GM19240 (cell line): ENCODE results near the gene MYL12A.
"Not testable (repeated sequence)": the region's sequence is repeated elsewhere in the genome, so short reads cannot be mapped to it uniquely, and the experiment has no call there.

Experiments used
- DNase-seq: peaks from one replicate; pipeline ENCODE4 v3.0.0; 2011; ENCODE audit warnings: low spot score; ENCODE audit not compliant: insufficient read length

The MYL12A gene

DNA sequence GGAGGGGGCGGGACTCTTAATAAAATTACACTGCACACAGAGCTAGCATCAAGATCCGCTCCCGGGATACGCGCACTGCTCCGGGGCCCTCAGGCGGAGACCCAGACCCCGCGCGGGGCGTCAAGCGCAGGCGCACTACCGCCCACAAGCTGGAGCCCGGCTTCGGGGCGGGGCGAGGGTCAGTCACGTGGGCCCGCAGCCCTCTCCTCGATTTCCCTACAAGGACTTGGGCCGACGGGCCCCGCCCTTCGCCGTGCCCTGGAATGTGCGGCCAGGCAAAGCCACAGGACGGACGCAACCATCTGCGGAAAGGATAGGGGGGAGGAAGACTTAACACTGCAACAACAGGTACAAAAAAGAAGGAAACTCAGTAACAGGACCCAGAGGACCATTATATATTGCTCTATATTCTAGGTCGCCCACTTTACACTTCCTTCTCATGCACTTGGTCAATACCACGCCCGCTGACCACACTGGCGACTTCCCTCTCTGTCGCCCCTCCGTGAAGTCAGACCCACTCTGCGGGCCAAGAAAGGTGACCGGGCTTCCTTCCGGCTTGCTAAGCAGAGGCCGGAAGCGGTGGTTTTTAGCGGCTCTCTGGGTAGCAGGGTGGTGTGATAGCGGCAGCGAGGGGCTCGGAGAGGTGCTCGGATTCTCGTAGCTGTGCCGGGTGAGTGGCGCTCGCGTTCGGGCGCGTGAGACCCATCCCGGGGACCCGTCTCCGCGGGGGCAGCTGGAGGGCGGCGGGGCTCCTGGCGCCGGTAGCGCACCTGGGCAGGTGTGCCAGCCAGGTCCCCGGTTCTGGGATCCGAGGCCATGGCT lies at the start of gene MYL12A:
Gene MYL12A, plus strand, starts transcription at position 562 of the 822 bp plus-strand sequence. CDS start 5,447 bp downstream, outside the sequence.
- peak; percentile 72 for DNase-seq

DNA sequence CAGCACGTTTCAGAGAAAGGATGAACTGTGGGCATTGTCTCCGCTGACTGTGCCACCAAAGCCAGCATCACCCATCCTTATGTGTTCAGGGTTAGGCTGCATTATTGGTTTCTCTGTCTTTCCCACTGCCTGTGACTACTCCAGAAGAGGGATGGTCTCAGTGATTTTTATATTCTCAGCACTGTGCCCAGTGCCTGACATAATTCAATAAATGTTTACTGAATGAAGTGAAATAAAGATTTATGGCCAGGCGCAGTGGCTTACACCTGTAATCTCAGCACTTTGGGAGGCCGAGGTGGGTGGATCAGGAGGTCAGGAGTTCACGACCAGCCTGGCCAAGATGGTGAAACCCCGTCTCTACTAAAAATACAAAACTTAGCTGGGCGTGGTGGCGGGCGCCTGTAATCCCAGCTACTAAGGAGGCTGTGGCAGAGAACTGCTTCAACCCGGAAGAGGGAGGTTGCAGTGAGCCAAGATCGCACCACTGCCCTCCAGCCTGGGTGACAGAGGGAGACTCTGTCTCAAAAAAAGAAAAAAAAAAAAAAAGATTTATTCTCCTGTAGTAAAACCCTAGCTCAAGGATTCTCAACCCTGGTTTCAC lies 49.2 kb upstream of the MYL12A start:
- DNase-seq = not testable (repeated sequence)

DNA sequence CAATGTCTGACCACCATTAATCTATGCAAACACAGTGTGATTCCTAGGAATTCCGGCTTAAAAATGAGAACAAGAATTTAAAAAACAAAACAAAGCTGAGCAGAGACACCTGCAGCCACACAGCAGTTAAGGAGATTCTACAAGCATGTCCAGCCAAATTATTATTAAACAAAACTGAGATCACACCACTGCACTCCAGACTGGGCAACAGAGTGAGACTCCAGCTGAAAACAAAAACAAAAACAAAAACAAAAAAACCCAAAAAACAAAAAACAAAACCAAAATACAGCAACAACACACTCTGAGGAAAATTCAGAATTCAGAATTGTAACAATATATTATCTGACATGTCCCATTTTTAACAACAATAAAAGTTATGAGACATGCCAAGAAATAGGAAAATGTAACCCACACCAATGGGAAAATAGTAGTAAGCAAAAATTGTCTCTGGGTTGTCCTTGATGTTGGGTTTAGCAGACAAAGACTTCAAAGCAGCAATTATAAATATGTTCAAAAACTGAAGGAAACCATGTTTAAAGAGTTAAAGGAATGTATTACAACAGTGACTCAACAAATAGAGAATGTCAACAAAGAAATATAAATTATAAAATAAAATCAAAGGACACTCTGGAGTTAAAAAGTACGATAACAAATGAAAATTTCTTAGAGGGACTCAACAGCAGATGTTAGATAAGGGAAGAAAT lies 47.5 kb upstream of the MYL12A start:
- no peak for DNase-seq

DNA sequence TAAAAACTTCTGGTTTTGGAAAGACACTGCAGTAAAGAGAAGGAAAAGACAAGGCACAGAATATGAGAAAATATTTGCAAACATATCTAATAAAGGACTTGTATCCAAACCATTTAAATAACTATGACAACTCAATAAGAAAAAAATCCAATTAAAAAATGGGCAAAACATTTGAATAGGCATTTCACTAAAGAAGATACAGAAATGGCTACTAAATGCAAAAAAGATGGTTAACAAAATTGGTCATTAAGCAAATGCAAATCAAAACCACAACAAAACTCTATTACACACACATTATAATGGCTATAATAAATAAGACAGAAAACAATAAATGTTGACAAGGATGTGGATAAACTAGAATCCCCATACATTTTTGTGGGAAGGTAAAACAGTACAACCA lies 42.4 kb upstream of the MYL12A start:
- DNase-seq = no peak

DNA sequence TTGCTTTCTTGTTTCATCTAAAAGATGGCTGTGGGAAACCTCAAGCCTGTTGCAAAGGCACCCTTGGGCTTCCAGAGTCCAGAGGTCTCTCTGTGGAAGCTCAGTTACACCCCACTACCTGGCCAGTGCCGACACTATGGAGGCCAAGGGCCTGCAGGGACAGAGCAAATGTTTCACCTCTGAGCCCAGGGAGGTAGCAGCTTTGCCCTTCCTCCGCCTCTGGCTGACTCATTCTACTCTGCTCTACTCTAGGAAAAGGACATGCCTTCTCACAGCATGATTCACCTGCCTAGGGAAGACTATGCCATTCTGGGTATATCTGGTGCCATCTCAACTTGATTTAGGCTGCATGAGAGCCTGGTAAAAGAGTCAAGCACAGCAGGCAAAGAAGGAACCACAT lies 40.0 kb upstream of the MYL12A start:
- no peak for DNase-seq

DNA sequence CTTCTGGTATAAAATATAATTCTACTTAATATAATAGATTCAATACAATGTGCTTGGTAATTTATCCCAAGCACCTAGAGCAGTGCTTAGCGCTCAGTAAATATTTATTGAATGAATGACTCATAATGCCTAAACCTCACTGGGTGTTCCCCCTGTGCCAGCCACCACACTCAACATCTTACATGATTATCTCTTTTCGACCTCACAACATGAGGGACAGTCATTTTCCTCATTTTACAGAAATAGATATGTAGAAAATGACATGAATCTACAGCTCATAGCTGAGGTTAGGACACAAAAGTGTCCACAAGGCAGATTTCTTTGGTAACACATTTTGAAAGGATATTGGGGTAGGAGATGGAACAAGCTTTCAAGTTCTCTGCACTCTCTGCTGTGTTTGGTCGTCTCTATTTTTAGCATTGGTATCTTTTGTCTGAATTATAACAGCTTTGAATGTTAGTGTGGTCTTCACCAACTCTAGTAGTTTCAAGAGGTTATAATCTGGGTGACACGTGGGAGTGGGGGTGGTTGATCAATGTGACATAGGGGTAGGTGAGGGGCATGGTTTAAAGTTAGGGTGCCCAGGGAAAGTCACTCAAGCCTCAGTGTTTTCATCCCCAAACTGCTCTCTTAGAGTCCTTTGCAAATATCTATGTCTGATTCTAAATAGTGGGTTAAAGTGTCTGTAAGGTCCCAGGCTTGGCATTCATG lies 37.6 kb upstream of the MYL12A start:
- DNase-seq = no peak

DNA sequence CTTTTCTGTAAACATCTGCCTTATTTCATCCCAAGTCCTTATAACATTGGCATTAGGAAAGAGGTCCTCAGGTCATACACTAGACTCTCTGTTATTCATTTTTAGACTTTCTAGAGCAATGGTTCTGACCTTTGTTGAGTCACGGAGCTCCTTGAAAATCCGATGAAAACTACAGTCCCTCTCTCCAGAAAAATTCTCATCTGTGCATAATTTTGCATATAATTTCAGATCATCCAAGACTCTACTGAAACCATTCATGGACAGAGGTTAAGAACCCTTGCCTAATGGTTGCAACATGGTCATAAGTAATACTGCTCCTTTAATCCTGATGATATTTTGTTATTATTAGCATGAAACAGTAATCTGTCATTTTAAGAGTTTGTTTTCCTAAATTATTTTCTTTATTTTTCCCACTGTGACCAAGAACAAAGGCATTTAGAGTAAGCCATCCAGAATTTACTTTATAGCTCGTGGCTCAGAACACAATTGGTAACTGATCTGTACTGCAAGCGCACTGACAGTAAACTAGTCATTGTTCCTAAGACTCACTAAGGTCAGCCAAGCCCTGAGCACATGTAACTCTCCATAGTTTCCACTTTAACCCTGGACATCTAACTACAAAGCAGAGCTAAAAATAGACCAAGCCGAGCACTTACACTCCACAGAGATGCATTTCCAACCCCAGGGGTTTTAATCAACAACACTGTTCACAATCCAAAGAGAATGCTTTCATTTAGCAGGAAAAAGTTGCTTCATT lies 36.2 kb upstream of the MYL12A start:
- DNase-seq = no peak

DNA sequence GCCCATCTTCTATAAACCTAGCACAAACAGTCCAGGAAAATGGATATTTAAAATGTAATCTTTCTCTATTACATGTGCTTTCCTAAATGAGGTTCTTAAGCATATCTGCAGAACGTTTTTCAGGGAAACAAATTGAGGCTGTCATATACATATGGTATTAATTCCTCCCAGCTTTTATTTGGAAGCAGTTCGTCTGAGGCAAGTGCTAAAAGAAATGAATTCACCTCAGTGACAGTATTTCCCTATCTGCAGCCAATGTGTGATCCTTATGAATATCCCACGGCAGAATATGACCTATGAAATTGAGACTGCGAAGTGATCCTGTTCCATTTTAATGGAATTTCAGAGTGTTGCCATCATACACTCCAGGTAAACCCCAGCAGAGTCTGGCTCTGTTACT lies 34.9 kb upstream of the MYL12A start:
- DNase-seq = no peak

DNA sequence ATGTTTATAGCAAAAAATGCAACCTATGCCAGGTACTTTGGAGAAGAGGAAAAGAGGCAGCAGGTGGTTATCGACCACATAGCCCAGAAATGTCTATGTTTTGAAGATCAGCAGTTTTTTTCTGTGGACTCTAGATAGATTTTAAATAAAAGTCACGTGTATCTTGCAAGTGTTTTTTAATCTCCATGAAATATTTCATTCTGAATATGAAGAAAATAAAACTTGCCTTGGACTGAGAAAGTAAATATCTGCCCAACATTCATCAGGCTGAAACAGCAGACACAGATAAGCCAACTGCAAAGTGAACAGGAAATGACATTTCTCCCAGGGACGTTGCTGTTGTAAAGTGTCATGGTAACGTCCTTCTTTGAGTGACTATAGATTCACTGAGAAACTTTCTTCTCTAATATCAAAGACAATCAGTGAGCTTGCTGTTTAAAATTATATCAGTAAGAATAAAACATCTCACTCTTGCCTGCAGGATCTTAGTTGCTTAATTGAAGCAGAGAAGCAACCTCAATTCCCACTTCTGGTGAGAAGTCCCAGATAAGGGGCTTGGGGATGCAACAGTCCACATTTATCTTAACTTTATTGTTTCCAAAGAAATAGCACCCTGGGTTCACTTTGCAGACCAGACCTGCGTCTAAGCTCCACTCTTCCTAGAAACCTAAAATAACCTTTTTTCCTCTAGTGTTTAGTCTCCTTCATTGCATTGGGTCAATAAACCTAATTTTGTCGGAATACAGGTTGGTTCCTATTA lies 34.1 kb upstream of the MYL12A start:
- no peak for DNase-seq

DNA sequence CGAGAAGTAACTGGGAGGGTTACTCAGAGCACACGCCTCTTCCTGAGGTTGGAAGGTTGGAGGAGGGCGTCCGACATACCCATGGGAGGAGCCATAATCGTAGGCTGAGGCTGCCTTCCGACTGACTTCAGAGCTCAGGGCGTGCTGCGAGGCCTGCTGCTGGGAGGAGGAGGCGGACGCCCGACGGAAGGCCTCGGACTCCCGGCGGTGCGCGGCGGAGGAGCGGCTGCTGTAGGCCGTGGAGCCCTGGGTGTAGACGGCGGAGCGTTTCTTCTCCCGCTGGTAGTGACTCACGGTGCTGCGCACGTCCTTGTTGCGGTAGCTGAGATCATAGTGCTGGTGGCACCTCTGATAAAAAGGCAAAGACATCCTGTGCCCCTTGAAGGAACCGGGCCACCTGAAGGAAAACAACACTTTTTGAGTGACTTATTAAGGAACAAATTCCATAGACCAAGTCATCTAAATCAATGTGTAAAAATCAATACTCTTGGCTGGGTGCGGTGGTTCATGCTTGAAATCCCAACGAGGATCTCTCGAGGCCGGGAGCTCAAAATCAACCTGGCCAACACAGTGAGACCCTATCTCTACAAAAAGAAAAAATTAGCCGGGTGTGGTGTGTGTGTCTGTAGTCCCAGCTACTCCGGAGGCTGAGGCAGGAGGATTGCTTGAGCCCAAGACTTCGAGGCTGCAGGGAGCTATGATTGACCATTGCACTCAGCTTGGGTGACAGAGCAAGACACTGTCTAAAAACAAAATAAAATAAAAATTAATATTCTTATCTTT lies 32.6 kb upstream of the MYL12A start:
- no peak for DNase-seq

DNA sequence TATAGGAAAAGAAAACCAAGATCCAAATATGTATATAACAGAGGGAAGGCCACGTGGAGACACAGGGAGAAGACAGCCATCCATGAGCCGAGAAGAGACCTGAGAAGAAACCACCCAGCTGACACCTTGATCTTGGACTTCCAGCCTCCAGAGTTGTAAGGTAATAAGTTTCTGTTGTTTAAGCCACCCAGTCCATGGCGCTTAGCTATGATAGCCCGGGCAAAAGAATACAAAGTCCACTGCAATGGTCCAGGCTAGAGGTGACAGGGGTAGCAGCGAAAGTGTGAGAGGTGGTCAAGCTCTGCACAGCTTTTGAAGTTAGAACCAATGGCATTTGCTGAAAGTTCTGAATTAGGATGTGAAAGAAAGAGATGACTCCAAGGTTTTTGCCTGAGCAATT lies 30.6 kb upstream of the MYL12A start:
- DNase-seq = no peak

DNA sequence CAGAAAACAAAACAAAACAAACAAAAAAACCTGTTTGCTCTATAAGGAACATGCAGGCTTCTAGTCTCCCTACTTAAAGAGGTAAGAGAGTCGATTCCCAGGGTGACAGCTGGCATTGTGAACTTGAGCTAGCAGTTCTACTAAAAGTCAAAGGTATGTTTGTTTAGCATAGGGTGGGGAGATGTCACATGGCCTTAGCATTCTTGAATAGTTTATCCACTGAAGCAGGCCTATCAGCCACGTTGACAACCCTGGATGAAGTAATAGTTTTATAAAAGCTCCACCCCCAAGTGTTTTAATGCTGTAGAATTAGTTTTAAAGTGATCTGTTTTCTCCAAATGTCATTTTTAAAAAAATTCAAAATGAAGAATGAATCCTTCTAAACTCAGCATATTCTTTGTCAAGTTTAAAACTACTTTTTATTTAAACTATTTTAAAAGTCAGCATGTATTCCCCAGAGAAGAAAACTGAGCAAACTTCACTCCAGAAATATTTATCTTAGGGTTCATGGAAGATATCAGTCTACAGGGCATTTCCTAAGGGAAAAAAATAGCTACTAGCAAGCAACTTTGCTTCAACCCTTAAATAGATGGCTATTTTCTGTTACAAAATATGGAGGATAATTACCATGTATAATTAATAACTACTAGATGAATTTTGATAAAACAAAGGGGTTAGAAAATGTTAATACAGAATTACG lies 29.5 kb upstream of the MYL12A start:
- DNase-seq = no peak

DNA sequence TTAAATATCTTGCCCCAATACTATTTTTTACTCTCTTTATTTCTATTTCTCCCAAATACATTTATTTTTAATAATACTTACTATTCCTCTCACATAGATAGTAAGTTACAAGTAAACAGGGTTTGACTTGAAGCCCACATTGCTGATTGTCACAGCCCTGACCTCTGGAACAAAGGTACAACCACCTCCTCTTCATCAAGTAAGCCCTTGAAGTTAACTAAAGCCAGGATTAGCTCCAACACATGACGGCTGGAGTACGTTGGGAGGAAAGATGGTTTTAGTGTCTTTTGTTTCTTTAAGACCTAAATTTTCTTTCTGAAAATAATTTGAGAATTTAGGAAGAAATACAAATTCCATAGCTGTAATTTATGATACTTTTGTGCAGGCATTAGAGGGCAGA lies 28.8 kb upstream of the MYL12A start:
- DNase-seq = no peak

DNA sequence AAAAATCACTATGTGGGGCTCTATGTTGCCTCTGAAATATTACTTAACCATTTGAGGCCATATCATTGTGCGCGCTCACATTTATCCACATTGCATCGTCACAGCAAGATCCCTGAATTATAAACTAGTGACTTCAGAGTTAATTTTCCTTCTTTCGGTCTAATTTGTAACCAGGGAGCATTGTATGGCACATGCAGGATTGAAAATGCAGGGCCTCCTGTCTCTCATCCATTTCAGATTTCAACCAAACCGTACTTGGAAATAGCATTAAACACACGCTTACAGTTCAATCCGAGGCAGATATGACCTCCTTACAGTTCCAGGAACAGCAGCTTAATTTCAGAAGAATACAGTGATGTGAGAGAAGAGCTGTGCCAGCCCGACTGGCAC lies 28.4 kb upstream of the MYL12A start:
- no peak for DNase-seq

DNA sequence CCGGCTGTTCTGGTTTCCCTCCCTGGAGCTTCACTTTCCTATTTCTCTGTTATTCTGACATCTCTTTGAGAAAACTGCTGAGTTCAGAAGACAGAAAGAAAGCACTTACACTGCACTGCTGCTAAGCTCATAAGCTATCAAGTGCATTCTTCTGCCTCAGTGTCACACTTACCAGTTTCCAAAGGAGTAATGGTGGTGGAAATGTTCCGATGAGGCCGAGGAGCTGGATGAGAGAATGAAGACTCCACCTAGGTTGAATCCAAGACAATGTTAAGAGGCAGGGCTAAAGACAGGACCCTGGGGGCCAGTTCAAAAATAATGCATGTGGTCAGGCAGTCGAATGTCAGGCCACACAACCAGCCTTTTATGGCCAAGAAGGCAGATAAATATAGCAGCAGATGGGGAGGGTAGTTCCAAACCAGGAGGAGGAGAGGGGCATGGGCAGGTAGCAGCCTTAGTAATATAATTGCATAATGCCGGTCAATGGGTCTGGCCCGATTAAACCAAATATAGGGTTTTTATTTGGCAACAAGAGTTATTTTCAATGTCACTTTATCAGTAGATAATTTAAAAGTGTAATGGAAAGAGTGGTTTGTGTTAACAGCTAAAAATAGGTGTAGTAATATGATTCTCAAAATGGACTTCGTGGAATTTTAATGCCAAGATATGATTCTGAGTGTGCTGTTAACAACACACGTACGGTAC lies 27.8 kb upstream of the MYL12A start, which contains the start of gene MYOM1:
Gene MYOM1, minus strand, starts transcription at position 338 of the 705 bp plus-strand sequence. CDS start 4,745 bp downstream, outside the sequence.
- DNase-seq = no peak

DNA sequence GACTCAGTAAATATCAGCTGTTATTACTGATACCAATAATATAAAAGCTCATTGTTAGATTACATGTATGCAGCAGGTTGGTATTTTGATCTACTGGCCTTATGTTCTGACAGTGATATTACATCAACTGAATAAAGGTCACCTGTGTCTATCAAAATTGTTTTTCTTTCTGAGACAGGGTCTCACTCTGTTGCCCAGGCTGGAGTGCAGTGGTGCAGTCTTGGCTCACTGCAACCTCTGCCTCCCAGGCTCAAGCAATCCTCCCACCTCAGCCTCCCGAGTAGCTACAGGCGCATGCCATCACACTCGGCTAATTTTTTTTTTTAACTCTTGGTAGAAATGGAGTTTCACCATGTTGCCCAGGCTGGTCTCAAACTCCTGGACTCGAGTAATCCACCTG lies 26.7 kb upstream of the MYL12A start:
- not testable (repeated sequence) for DNase-seq

DNA sequence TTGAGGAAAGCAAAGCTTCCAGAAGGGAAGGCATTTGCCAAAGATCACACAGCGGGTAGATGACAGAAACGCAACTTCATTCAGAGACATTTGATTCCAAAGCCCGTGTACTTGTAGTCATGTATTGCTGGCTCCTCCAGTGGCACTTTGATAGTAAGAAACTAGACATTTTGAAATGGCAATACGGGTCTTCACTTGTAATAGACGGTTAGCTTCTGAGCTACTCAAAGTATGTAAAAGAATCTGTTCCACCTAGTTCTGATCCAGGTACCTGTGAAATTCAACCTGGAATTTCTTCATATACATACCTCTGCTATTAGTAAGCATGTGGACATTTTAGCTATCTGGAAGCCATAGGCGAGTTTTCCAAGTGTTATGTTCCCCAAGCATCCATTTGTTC lies 26.1 kb upstream of the MYL12A start:
- DNase-seq = no peak

DNA sequence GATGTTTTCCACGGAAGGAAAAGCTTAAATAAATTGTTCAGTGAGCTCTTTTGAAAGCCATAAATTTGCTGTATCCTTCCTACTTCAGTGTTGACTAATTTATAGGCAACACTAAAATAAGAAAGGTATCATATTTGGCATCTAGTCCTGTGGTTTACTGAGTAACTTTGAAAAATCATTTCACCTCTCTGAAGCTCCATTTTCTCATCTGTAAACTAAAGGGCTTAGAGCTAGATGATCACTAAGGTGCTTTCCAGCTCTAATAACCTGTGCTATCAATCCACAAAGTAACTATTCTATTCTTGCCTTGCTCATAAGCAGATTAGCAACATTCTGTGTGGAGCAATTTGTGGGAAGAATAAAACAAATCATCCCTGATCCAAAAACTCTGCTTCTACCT lies 24.2 kb upstream of the MYL12A start:
- DNase-seq = no peak
